ENCODE data around the gene HOXB8. TPM values are rescaled to one million over a fixed set of nuclear protein-coding genes. Genes with fewer than 3 reads are reported as not detected.

Gene HOXB8
- total RNA-seq, 1 experiment from 2014 or later, result 28.2 TPM

- CTCF ChIA-PET, result interaction anchor here (0.8 to 1.5 kb wide), 7 partner anchors 12 to 360 kb away, joined by 3 to 8 read pairs (median 4); no protein-coding TSS in a partner anchor
- Mint-ChIP-seq H3K27ac (ENCODE audit: unreplicated experiment) (peak overlapping the region; percentile 91), H3K36me3 (ENCODE audit: insufficient read depth, unreplicated experiment) (peaks cover 83% of the 10 kb centered on the region), H3K27me3 (ENCODE audit: unreplicated experiment) (peaks cover 56% of the 10 kb centered on the region), H3K4me1 (ENCODE audit: low read depth, unreplicated experiment) (peaks cover 46% of the 10 kb centered on the region), H3K4me3 (ENCODE audit: low read depth, unreplicated experiment) (peak overlapping the region; percentile 88), H3K9me3 (ENCODE audit: low read depth, unreplicated experiment) (no peaks in the 10 kb centered on the region)
- TF ChIP-seq, protein P1, sequence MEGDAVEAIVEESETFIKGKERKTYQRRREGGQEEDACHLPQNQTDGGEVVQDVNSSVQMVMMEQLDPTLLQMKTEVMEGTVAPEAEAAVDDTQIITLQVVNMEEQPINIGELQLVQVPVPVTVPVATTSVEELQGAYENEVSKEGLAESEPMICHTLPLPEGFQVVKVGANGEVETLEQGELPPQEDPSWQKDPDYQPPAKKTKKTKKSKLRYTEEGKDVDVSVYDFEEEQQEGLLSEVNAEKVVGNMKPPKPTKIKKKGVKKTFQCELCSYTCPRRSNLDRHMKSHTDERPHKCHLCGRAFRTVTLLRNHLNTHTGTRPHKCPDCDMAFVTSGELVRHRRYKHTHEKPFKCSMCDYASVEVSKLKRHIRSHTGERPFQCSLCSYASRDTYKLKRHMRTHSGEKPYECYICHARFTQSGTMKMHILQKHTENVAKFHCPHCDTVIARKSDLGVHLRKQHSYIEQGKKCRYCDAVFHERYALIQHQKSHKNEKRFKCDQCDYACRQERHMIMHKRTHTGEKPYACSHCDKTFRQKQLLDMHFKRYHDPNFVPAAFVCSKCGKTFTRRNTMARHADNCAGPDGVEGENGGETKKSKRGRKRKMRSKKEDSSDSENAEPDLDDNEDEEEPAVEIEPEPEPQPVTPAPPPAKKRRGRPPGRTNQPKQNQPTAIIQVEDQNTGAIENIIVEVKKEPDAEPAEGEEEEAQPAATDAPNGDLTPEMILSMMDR (IDR thresholded peaks at IDR 0.05; ENCODE audit: unreplicated experiment), result no peak
- intact Hi-C loops (cut with micrococcal nuclease; ENCODE audit: unreplicated experiment), result no loop called here
- no TSS peak for BruUV-seq (replicated peaks)
- DNase-seq, result peak; percentile 84
Observed at GRCh38 chr17:48625495-48626244, 10.6 kb upstream of the HOXB8 start.

DNA sequence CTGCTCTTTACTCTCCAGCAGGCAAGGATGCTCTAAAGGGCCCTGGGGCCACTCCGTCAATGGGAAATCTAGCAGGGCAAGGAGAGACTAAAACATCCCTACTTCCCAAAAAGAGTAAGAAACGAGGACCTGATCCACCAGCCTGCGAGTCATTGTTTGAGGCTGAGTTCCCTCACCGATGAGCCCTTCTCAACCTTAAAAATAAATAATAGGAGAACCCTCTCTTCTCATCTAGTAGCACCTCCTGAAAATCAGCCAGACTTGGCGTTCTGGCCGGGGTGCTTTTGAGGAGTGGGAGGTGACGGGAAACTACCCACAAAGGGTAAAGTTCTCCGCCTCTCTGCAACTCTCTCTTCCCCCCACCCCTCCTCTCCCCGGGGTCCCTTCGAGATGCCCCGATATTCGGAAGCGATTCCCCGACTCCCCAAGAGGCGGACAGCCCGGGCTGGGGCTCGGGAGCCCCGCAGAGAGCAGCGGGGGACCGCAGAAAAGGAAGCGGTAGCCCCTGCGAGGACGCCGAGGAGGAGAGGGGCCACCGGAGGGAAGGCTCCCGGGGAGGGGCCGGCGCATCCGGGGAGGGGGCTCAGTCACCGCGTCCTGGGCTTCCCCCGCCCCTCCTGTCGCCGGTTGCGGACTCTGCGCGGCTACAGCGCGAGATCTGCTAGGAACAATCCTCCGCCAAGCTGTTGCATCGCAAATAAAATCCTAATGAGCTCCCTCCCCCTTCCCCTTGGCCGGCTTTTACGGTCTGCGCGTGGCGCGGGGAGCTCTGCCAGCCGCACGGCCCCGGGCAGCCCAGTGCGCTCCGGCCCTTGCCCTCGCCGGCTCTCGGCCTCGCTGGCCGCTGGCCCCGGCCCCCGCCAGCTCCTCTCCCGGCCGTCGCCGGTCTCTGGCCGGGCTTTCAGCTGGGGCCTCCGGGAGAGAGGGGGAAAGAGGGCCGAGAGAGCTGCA, 9.7 kb upstream of the HOXB8 start:
- CTCF ChIA-PET, result interaction anchor here (0.9 to 1.5 kb wide), 5 partner anchors 11 to 364 kb away, joined by 3 to 5 read pairs (median 4); no protein-coding TSS in a partner anchor
- intact Hi-C loops (cut with micrococcal nuclease; ENCODE audit: unreplicated experiment), result no loop called here
- Mint-ChIP-seq H3K27me3 (ENCODE audit: unreplicated experiment) (peaks cover 65% of the 10 kb centered on the region), H3K27ac (ENCODE audit: unreplicated experiment) (peak overlapping the region; percentile 91), H3K4me1 (ENCODE audit: low read depth, unreplicated experiment) (peaks cover 51% of the 10 kb centered on the region), H3K4me3 (ENCODE audit: low read depth, unreplicated experiment) (peak overlapping the region; percentile 88), H3K9me3 (ENCODE audit: low read depth, unreplicated experiment) (no peaks in the 10 kb centered on the region), H3K36me3 (ENCODE audit: insufficient read depth, unreplicated experiment) (peaks cover 82% of the 10 kb centered on the region)
- DNase-seq, result peak; percentile 64
- TSS peak; percentile 10 for BruUV-seq (replicated peaks)
- TF ChIP-seq, protein P1 (IDR thresholded peaks at IDR 0.05; ENCODE audit: unreplicated experiment), result peak; percentile 11

- no TSS peak for BruUV-seq (replicated peaks)
- intact Hi-C loops (cut with micrococcal nuclease; ENCODE audit: unreplicated experiment), result no loop called here
- peaks cover 58% of the 10 kb centered on the region for H3K4me1 Mint-ChIP-seq (ENCODE audit: low read depth, unreplicated experiment)
Observed at GRCh38 chr17:48624118-48624517, 9.0 kb upstream of the HOXB8 start.

GRCh38 chr17:48623583-48623982, 8.5 kb upstream of the HOXB8 start:
- TF ChIP-seq, protein P1 (IDR thresholded peaks at IDR 0.05; ENCODE audit: unreplicated experiment), result no peak
- intact Hi-C loops (cut with micrococcal nuclease; ENCODE audit: unreplicated experiment), result no loop called here
- peaks cover 63% of the 10 kb centered on the region for H3K4me1 Mint-ChIP-seq (ENCODE audit: low read depth, unreplicated experiment)
- H3K9me3 Mint-ChIP-seq (ENCODE audit: low read depth, unreplicated experiment), result no peaks in the 10 kb centered on the region
- BruUV-seq (replicated peaks), result no TSS peak
- CTCF ChIA-PET, result interaction anchor here (0.9 to 1.0 kb wide), 2 partner anchors 48 to 362 kb away, joined by 3 read pairs; no protein-coding TSS in a partner anchor
- H3K36me3 Mint-ChIP-seq (ENCODE audit: insufficient read depth, unreplicated experiment), result peaks cover 91% of the 10 kb centered on the region
- H3K27me3 Mint-ChIP-seq (ENCODE audit: unreplicated experiment), result peaks cover 77% of the 10 kb centered on the region
- H3K4me3 Mint-ChIP-seq (ENCODE audit: low read depth, unreplicated experiment), result peak overlapping the region; percentile 88
- DNase-seq, result no peak
- peak overlapping the region; percentile 76 for H3K27ac Mint-ChIP-seq (ENCODE audit: unreplicated experiment)

More at GRCh38 chr17:48624118-48624517, 9.0 kb upstream of the HOXB8 start:
- Mint-ChIP-seq H3K27ac (ENCODE audit: unreplicated experiment) (peak overlapping the region; percentile 76), H3K4me3 (ENCODE audit: low read depth, unreplicated experiment) (peak overlapping the region; percentile 88), H3K27me3 (ENCODE audit: unreplicated experiment) (peaks cover 72% of the 10 kb centered on the region), H3K9me3 (ENCODE audit: low read depth, unreplicated experiment) (no peaks in the 10 kb centered on the region), H3K36me3 (ENCODE audit: insufficient read depth, unreplicated experiment) (peaks cover 86% of the 10 kb centered on the region)
- TF ChIP-seq, protein P1 (IDR thresholded peaks at IDR 0.05; ENCODE audit: unreplicated experiment), result no peak
- CTCF ChIA-PET, result interaction anchor here (0.9 to 1.0 kb wide), 3 partner anchors 47 to 363 kb away, joined by 3 to 4 read pairs (median 3); no protein-coding TSS in a partner anchor
- no peak for DNase-seq

Measured in Calu3 (cell line).